ENCODE measurements around the gene GAB1.

The GAB1 gene

GRCh38 chr4:143356493-143356892, 19.8 kb downstream of the GAB1 start (continued):
- TF ChIP-seq GLIS3 (CRISPR knock-in tag; IDR thresholded peaks at IDR 0.05), result no peak
- TF ChIP-seq RARB (CRISPR knock-in tag; IDR thresholded peaks at IDR 0.05), result no peak
- no peak for TF ChIP-seq ZNF70 (CRISPR knock-in tag; IDR thresholded peaks at IDR 0.05)
- TF ChIP-seq ZNF565 (CRISPR knock-in tag; conservative IDR thresholded peaks at IDR 0.05; ENCODE audit: low read depth), result no peak
- no peak for TF ChIP-seq ZFP30 (CRISPR knock-in tag; IDR thresholded peaks at IDR 0.05)
- no peak for TF ChIP-seq ZFP3 (CRISPR knock-in tag; IDR thresholded peaks at IDR 0.05)
- no peak for TF ChIP-seq CSRNP3 (CRISPR knock-in tag; IDR thresholded peaks at IDR 0.05)

DNA sequence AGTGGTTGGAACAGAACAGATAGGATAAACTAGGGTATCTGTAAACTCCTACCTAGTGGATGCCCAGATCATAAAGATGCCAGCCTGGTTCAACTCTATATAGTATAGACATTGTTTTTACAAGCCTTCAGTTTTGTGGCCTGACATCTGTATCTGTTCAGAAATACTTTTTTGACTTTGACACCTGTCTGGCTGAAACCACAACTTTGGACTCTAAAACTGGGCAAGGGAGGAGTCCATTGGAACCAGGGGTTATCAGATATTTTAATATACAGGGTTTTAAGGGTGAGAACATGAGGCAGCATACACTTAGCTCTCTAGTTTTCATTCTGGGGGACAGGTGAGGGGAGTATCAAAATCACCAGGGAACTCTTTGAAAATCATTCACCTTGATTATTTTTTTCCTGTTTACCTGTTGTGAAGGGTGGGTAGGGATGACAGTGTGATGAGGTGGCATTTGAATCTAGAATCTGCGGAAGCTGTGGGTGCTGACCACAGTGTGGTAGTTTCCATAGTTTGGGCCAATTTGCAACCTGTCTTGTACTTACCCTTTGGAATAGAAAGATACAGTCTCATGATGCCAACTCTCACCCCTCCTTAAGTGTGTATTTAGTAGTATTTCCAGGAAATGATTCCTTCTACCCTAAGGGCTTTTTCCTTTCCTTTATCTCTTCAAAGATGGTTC, 20.6 kb downstream of the GAB1 start:
- TF ChIP-seq ZFP3 (CRISPR knock-in tag; IDR thresholded peaks at IDR 0.05) (no peak), CSDC2 (CRISPR knock-in tag; IDR thresholded peaks at IDR 0.05) (no peak), CSRNP3 (CRISPR knock-in tag; IDR thresholded peaks at IDR 0.05) (no peak)
- ATAC-seq, result no peak

- TF ChIP-seq TOX (CRISPR knock-in tag; IDR thresholded peaks at IDR 0.05; ENCODE audit: borderline replicate concordance) (no peak), ARNTL (CRISPR knock-in tag; IDR thresholded peaks at IDR 0.05; ENCODE audit: borderline replicate concordance, low read depth) (no peak), TCF4 (CRISPR knock-in tag; IDR thresholded peaks at IDR 0.05; ENCODE audit: borderline replicate concordance) (no peak), POU6F1 (CRISPR knock-in tag; IDR thresholded peaks at IDR 0.05; ENCODE audit: borderline replicate concordance, low read depth) (no peak), ZFP3 (CRISPR knock-in tag; IDR thresholded peaks at IDR 0.05) (no peak), ZNF8 (CRISPR knock-in tag; IDR thresholded peaks at IDR 0.05) (no peak), CSDC2 (CRISPR knock-in tag; IDR thresholded peaks at IDR 0.05) (no peak), GLIS3 (CRISPR knock-in tag; IDR thresholded peaks at IDR 0.05) (no peak), ZC3H10 (CRISPR knock-in tag; IDR thresholded peaks at IDR 0.05) (no peak), CSRNP3 (CRISPR knock-in tag; IDR thresholded peaks at IDR 0.05) (no peak), SNAI2 (CRISPR knock-in tag; IDR thresholded peaks at IDR 0.05) (no peak), OSR1 (CRISPR knock-in tag; IDR thresholded peaks at IDR 0.05) (no peak), RARB (CRISPR knock-in tag; IDR thresholded peaks at IDR 0.05) (no peak), ESRRG (CRISPR knock-in tag; IDR thresholded peaks at IDR 0.05) (no peak), ZNF565 (CRISPR knock-in tag; conservative IDR thresholded peaks at IDR 0.05; ENCODE audit: low read depth) (no peak), ZNF70 (CRISPR knock-in tag; IDR thresholded peaks at IDR 0.05) (no peak)
- TF ChIP-seq, protein P1, sequence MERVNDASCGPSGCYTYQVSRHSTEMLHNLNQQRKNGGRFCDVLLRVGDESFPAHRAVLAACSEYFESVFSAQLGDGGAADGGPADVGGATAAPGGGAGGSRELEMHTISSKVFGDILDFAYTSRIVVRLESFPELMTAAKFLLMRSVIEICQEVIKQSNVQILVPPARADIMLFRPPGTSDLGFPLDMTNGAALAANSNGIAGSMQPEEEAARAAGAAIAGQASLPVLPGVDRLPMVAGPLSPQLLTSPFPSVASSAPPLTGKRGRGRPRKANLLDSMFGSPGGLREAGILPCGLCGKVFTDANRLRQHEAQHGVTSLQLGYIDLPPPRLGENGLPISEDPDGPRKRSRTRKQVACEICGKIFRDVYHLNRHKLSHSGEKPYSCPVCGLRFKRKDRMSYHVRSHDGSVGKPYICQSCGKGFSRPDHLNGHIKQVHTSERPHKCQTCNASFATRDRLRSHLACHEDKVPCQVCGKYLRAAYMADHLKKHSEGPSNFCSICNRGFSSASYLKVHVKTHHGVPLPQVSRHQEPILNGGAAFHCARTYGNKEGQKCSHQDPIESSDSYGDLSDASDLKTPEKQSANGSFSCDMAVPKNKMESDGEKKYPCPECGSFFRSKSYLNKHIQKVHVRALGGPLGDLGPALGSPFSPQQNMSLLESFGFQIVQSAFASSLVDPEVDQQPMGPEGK (CRISPR knock-in tag; IDR thresholded peaks at IDR 0.05; ENCODE audit: borderline replicate concordance), result no peak
- no peak for ATAC-seq
Observed at GRCh38 chr4:143358419-143358818, 21.7 kb downstream of the GAB1 start.

GRCh38 chr4:143358923-143359643, 22.4 kb downstream of the GAB1 start:
- peak; percentile 59 for ATAC-seq
- TF ChIP-seq BACH2 (CRISPR knock-in tag; IDR thresholded peaks at IDR 0.05; ENCODE audit: borderline replicate concordance), result no peak
- TF ChIP-seq POU6F1 (CRISPR knock-in tag; IDR thresholded peaks at IDR 0.05; ENCODE audit: borderline replicate concordance, low read depth), result no peak
- TF ChIP-seq OSR1 (CRISPR knock-in tag; IDR thresholded peaks at IDR 0.05), result no peak
- no peak for TF ChIP-seq RARB (CRISPR knock-in tag; IDR thresholded peaks at IDR 0.05)
- no peak for TF ChIP-seq ZFP3 (CRISPR knock-in tag; IDR thresholded peaks at IDR 0.05)
- no peak for TF ChIP-seq TCF4 (CRISPR knock-in tag; IDR thresholded peaks at IDR 0.05; ENCODE audit: borderline replicate concordance)
- TF ChIP-seq ISL1 (CRISPR knock-in tag; IDR thresholded peaks at IDR 0.05), result no peak
- TF ChIP-seq ZNF565 (CRISPR knock-in tag; conservative IDR thresholded peaks at IDR 0.05; ENCODE audit: low read depth), result no peak
- no peak for TF ChIP-seq CSRNP3 (CRISPR knock-in tag; IDR thresholded peaks at IDR 0.05)
